ENCODE measurements around the gene PALLD.

The PALLD gene

GRCh38 chr4:168587411-168588125 lies 90.7 kb downstream of the PALLD start:
- no peak for TF ChIP-seq CTCF (IDR thresholded peaks at IDR 0.05; ENCODE audit: poor library complexity, severe bottlenecking)
- peak; percentile 81 for ATAC-seq (ENCODE audit: low read depth)
- no peaks in the 10 kb centered on the region for H3K27me3 ChIP-seq (ENCODE audit: insufficient read depth, poor library complexity, severe bottlenecking)
- no peaks in the 10 kb centered on the region for H3K36me3 ChIP-seq (ENCODE audit: low read depth)
- H3K27ac ChIP-seq (ENCODE audit: poor library complexity, severe bottlenecking) = peak overlapping the region; percentile 97
- no peak overlapping the region for H3K4me3 ChIP-seq (ENCODE audit: severe bottlenecking)
- H3K4me1 ChIP-seq (ENCODE audit: insufficient read depth, poor library complexity, severe bottlenecking) = peaks cover 59% of the 10 kb centered on the region
- no peaks in the 10 kb centered on the region for H3K9me3 ChIP-seq (ENCODE audit: severe bottlenecking)
- peak; percentile 94 for DNase-seq (ENCODE audit: low spot score)

GRCh38 chr4:168588916-168589531 lies 92.2 kb downstream of the PALLD start:
- peaks cover 72% of the 10 kb centered on the region for H3K4me1 ChIP-seq (ENCODE audit: insufficient read depth, poor library complexity, severe bottlenecking)
- ATAC-seq (ENCODE audit: low read depth) = peak; percentile 68
- no peak for TF ChIP-seq CTCF (IDR thresholded peaks at IDR 0.05; ENCODE audit: poor library complexity, severe bottlenecking)

GRCh38 chr4:168592676-168593075 lies 95.8 kb downstream of the PALLD start:
- Histone ChIP-seq H3K36me3 (ENCODE audit: low read depth) (no peaks in the 10 kb centered on the region), H3K27ac (ENCODE audit: poor library complexity, severe bottlenecking) (peak overlapping the region; percentile 82), H3K4me3 (ENCODE audit: severe bottlenecking) (no peak overlapping the region), H3K27me3 (ENCODE audit: insufficient read depth, poor library complexity, severe bottlenecking) (no peaks in the 10 kb centered on the region), H3K9me3 (ENCODE audit: severe bottlenecking) (no peaks in the 10 kb centered on the region), H3K4me1 (ENCODE audit: insufficient read depth, poor library complexity, severe bottlenecking) (peaks cover 41% of the 10 kb centered on the region)
- ATAC-seq (ENCODE audit: low read depth) (no peak), DNase-seq (ENCODE audit: low spot score) (no peak)
- TF ChIP-seq CTCF (IDR thresholded peaks at IDR 0.05; ENCODE audit: poor library complexity, severe bottlenecking) = no peak

More at GRCh38 chr4:168588916-168589531, 92.2 kb downstream of the PALLD start:
- Histone ChIP-seq H3K27me3 (ENCODE audit: insufficient read depth, poor library complexity, severe bottlenecking) (no peaks in the 10 kb centered on the region), H3K9me3 (ENCODE audit: severe bottlenecking) (no peaks in the 10 kb centered on the region), H3K36me3 (ENCODE audit: low read depth) (no peaks in the 10 kb centered on the region), H3K4me3 (ENCODE audit: severe bottlenecking) (no peak overlapping the region), H3K27ac (ENCODE audit: poor library complexity, severe bottlenecking) (peak overlapping the region; percentile 97)
- DNase-seq (ENCODE audit: low spot score) = peak; percentile 90

GRCh38 chr4:168593399-168593798 lies 96.5 kb downstream of the PALLD start:
- DNase-seq (ENCODE audit: low spot score) (no peak), ATAC-seq (ENCODE audit: low read depth) (peak; percentile 45)
- Histone ChIP-seq H3K9me3 (ENCODE audit: severe bottlenecking) (no peaks in the 10 kb centered on the region), H3K4me3 (ENCODE audit: severe bottlenecking) (no peak overlapping the region), H3K4me1 (ENCODE audit: insufficient read depth, poor library complexity, severe bottlenecking) (peaks cover 37% of the 10 kb centered on the region), H3K36me3 (ENCODE audit: low read depth) (no peaks in the 10 kb centered on the region), H3K27ac (ENCODE audit: poor library complexity, severe bottlenecking) (peak overlapping the region; percentile 82), H3K27me3 (ENCODE audit: insufficient read depth, poor library complexity, severe bottlenecking) (no peaks in the 10 kb centered on the region)
- no peak for TF ChIP-seq CTCF (IDR thresholded peaks at IDR 0.05; ENCODE audit: poor library complexity, severe bottlenecking)

GRCh38 chr4:168594121-168594520 lies 97.3 kb downstream of the PALLD start:
- TF ChIP-seq CTCF (IDR thresholded peaks at IDR 0.05; ENCODE audit: poor library complexity, severe bottlenecking) = no peak
- DNase-seq (ENCODE audit: low spot score) (no peak), ATAC-seq (ENCODE audit: low read depth) (no peak)
- Histone ChIP-seq H3K4me1 (ENCODE audit: insufficient read depth, poor library complexity, severe bottlenecking) (peaks cover 31% of the 10 kb centered on the region), H3K27ac (ENCODE audit: poor library complexity, severe bottlenecking) (peak overlapping the region; percentile 82), H3K27me3 (ENCODE audit: insufficient read depth, poor library complexity, severe bottlenecking) (no peaks in the 10 kb centered on the region), H3K9me3 (ENCODE audit: severe bottlenecking) (no peaks in the 10 kb centered on the region), H3K36me3 (ENCODE audit: low read depth) (no peaks in the 10 kb centered on the region), H3K4me3 (ENCODE audit: severe bottlenecking) (no peak overlapping the region)

All from RWPE2 (cell line).